NCI-H187 (cell line): Measurements from ENCODE around the gene FXYD6.
A peak's percentile ranks its signal among the peaks of the same experiment; 100 is the strongest.
"Not testable (repeated sequence)": the region's sequence is repeated elsewhere in the genome, so short reads cannot be mapped to it uniquely, and the experiment has no call there.

ENCODE experiments used
- DNase-seq, 2 experiments: peaks; one replicate each; lab custom pipeline; 2025; lab: John Stamatoyannopoulos, UW

Gene FXYD6

GRCh38 chr11:117869604-117870003 is 6.9 kb downstream of the FXYD6 start:
- no peak for DNase-seq

- DNase-seq = peak; percentile 9 to 41
Observed at GRCh38 chr11:117868815-117869561, 7.5 kb downstream of the FXYD6 start.

DNA sequence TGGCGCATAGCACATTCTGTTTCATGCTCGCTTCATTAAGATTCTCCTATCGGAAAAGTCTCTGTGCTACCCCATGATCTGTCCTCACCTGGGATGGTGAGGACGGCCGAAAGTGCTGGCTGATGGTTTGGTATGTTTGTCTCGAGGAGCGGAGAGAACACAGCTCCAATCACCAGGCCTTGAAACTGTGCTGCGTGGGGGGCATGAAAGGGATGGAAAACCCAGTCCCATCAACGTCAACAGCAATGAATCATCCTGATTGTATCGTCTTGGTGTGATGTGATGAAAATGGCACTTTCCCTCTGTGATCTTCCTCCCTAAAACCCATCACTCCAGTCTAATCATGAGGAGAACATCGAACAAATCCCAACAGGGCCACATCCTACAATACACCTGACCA is 8.4 kb downstream of the FXYD6 start:
- DNase-seq = no peak

DNA sequence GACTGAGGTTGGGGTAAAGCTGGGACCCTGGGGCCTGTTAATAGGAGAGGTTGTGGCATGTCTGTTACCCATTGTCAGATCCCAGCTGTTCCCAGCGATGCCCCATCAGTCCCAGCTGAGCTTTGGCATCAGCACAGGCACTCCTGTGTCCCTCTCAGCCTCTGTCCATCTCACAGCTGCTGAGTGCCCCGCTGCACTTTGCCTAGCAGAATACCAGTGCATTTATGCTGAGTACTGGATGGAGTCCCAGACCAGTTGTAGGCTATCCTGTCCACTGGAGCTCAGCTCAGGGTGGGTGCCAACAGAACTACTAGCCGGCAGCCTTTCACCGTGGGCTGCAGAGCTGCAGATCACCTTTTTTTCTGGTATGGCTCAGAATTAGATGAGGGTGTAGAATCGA is 9.9 kb downstream of the FXYD6 start:
- DNase-seq = no peak

GRCh38 chr11:117865546-117865945 is 10.9 kb downstream of the FXYD6 start:
- not testable (repeated sequence) for DNase-seq

GRCh38 chr11:117863383-117863782 is 13.1 kb downstream of the FXYD6 start:
- DNase-seq = no peak

- DNase-seq = no peak
Observed at GRCh38 chr11:117862753-117863152, 13.7 kb downstream of the FXYD6 start.

DNA sequence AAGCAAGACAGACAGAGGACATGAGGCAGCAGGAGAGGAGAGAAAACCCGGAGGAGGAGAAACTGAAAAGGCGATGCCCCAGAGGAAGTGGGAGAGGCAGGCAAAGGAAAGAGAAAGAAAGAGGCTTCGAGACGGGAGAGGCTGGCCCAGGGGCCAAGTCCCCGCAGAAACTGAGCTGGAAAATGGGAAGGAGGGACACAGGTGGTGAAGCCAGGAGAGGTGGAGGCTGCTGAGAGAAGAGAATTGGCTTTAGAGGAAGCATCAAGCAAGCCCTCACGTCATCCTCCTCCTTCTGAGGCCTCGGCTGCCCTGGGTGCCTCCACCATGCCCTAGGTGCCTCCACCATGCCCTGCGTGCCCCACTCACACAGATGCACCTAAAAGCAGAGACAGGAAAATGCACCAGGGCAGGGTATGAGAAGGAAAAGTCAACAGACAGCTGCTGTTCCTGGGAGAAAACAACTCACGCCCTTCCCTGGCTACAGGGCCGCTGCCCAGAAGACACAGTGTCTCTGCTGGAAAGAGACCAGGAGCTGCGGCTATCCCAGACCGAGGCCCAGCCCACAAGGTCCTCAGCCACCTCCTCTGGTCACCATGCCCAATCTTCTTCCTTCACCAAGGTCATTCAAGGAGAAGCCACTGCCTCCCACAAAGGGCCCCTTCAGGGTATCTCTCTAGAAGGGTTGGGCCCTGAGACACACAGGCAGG is 14.3 kb downstream of the FXYD6 start:
- no peak for DNase-seq

- peak; percentile 53 to 80 for DNase-seq
Observed at GRCh38 chr11:117861151-117862018, 15.1 kb downstream of the FXYD6 start.

- DNase-seq = no peak
Observed at GRCh38 chr11:117860139-117860538, 16.3 kb downstream of the FXYD6 start.

DNA sequence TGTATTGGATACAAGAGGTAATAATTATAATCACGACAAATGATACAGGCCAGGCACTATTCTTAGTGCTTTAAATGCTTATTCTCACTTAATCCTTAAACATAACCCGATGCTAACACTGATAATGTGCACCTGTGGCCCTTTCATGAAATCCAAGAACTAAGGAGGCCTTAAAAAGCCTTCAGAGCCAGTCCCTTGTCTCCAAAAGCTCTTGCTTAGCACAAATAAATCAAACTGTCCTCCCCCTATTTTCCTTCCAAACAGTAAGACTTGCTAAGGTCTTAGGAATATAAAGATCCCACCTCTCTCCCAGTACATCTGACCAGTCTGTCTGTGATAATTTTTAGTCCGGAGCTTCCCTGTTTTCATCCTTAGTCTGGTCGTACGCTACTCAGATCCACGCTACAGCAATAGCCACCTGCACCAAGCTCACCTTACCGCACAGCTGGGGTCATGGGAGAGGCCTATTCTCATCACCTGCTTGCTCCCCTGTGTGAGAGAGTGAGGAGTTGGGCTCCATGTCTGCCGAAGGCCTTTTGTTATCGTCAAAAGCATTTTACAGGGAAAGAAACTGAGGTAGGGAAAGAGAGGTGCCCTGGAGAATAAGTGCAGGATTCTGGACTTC is 16.9 kb downstream of the FXYD6 start:
- DNase-seq = no peak

DNA sequence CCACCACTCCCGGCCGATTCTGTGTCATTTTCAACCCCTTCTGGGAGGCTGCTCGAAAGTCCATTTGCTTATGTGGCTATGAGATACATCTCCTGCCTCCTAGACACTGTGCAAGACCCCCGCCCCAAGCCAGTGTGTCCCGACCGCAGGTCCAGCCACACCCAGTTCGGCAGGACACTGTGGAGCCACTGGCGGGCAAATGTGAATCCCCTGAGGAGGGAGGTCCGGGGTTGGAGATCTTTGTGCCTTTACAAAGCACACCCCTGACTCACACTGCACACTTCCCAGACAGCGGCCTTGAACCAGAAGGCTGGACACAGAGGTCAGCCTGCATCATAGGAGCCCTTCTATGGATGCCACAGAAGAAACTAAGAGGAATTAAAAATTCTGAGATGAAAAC is 17.4 kb downstream of the FXYD6 start:
- DNase-seq = no peak

GRCh38 chr11:117857734-117858414 is 18.6 kb downstream of the FXYD6 start:
- DNase-seq = no peak

DNA sequence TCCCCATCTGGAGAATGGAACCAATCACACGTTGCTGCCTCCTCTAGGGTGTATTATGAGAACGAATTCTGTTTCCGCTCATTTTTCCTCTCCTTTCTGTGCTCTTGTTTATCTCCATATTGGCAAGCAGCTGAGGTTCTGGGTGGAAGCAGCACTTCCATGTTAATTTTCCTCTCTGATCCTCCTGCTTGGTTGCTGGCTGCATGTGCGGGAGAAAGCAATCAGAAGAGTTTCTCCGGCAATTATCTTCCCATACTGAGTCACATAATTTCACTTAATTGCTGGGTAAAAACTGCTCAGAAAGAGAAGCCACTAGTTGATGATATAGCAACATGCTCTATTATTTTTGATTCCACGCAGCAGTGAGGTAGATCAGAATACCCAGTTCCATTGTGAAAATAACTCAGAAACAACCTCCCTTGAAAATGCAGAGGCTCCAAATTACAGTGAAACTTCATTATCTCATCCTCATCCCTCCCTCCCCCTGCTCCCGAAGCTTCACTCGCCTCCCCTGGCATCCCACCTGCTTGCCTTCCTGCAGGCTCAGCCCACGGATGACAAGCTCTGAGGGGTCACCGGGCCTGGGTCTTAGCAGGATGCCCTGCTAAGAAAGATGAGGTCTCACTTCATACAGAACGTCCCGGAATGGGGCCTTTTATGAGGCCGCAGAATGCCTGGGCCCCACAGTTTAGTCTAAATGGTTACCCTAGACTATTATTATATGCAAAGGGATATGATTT is 20.4 kb downstream of the FXYD6 start:
- no peak for DNase-seq

DNA sequence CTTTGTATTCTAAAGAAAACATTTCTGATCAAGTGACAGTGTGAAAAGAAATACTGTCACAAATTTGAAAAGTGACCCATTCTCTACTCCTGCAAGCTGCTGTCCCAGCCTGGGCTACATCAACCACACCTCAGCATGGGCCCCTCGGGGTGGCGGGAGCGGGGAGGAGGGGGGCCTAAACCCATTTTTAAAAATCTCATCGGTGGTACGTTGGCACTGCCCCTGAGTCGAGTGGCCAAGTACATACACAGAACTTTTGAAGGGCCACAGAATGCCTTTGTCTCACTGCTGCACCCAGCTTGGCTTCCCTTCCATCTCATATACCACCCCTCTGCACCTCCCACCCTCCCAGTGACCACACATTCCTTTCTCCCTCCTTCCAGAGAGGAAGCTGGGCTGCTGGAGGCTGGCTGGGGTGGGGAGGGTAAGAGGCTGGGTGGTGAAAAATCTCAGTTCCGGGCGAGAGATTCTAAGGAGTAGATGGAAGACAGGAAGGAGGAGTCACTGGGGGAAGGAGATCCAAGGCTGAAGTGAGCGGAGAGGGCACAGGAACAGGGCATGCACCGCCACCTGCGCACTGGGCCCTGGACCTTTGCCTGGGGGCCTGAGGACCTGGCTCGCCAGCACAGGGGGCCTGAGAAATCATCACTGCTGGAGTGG is 21.1 kb downstream of the FXYD6 start:
- no peak for DNase-seq

- DNase-seq = no peak
Observed at GRCh38 chr11:117852309-117852708, 24.1 kb downstream of the FXYD6 start.

- DNase-seq = no peak
Observed at GRCh38 chr11:117851852-117852251, 24.6 kb downstream of the FXYD6 start.

- DNase-seq = no peak
Observed at GRCh38 chr11:117851106-117851505, 25.4 kb downstream of the FXYD6 start.

- no peak for DNase-seq
Observed at GRCh38 chr11:117849781-117850414, 26.6 kb downstream of the FXYD6 start.
